ENCODE measurements around the gene ZSCAN23. TPM values are rescaled to one million over a fixed set of nuclear protein-coding genes. Genes with fewer than 3 reads are reported as not detected.

ZSCAN23 gene
- polyA plus RNA-seq, 1 of the 3 experiments (the other 2 are of a cell fraction): 2.1 TPM

DNA sequence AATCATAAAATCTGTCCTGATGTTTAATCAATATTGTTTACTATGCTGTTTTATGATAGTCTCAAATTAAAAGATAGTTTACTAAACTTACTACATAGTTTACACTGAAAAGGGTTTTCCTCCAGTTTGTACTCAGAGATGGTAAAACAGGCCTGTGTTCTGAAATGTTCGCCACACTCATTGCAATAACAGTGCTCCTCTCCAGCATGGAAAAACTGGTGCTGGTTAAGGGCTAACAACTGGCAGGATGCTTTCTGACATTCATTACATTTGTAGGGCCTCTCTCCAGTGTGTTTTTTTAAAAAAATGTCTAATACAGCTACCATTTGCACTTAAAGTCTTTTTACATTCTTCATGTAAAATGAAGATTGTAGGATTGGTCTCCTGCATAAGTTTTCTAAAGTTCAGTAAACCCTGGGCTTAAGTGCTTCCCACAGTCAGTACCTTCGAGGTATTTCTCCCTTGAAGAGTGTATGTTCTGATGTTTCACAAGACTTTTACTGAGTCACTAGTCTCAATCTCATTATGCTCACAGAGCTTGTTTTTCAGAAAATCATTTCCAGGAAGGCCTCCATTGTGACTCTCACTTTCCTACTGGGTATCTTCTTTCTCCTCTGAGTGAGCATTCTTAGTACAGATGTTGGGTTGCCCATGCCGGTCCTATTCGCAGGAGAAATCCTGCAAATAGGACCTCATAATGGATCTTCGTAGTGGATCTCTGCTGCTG lies 35.1 kb downstream of the ZSCAN23 start:
- no peaks in the 10 kb centered on the region for H3K9me3 ChIP-seq
- CTCF ChIA-PET: no interaction called here
- no peak for DNase-seq
- POLR2A ChIA-PET: no interaction called here
- WGBS (ENCODE audit: low lambda C conversion rate): 51% methylated on average over 5 of the region's 5 CpGs
- no peaks in the 10 kb centered on the region for H3K4me1 ChIP-seq (ENCODE audit: control insufficient read depth in 1 of 2, insufficient read depth in 2 of 2, low read depth in 1 of 2, low read length in 1 of 2)
- H3K4me2 ChIP-seq: no peak overlapping the region
- TF ChIP-seq YY1 (IDR thresholded peaks at IDR 0.05; ENCODE audit: low read depth) (no peak), GATA2 (CRISPR knock-in tag; IDR thresholded peaks at IDR 0.05) (no peak), FOXM1 (IDR thresholded peaks at IDR 0.05; ENCODE audit: low read depth) (no peak)
- TF ChIP-seq, protein P1, sequence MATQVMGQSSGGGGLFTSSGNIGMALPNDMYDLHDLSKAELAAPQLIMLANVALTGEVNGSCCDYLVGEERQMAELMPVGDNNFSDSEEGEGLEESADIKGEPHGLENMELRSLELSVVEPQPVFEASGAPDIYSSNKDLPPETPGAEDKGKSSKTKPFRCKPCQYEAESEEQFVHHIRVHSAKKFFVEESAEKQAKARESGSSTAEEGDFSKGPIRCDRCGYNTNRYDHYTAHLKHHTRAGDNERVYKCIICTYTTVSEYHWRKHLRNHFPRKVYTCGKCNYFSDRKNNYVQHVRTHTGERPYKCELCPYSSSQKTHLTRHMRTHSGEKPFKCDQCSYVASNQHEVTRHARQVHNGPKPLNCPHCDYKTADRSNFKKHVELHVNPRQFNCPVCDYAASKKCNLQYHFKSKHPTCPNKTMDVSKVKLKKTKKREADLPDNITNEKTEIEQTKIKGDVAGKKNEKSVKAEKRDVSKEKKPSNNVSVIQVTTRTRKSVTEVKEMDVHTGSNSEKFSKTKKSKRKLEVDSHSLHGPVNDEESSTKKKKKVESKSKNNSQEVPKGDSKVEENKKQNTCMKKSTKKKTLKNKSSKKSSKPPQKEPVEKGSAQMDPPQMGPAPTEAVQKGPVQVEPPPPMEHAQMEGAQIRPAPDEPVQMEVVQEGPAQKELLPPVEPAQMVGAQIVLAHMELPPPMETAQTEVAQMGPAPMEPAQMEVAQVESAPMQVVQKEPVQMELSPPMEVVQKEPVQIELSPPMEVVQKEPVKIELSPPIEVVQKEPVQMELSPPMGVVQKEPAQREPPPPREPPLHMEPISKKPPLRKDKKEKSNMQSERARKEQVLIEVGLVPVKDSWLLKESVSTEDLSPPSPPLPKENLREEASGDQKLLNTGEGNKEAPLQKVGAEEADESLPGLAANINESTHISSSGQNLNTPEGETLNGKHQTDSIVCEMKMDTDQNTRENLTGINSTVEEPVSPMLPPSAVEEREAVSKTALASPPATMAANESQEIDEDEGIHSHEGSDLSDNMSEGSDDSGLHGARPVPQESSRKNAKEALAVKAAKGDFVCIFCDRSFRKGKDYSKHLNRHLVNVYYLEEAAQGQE (IDR thresholded peaks at IDR 0.05; ENCODE audit: low read depth, low read length): no peak
- H3K9ac ChIP-seq: no peak overlapping the region
- no peaks in the 10 kb centered on the region for H4K20me1 ChIP-seq (ENCODE audit: insufficient read depth)
- H2AFZ ChIP-seq (ENCODE audit: low read depth): no peak overlapping the region
- H3K4me3 ChIP-seq (ENCODE audit: low read depth in 2 of 2, low read length in 1 of 2): no peak overlapping the region
- H3F3A ChIP-seq (replicated peaks; ENCODE audit: insufficient read depth): no peaks in the 10 kb centered on the region
- no peak overlapping the region for H3K27ac ChIP-seq (ENCODE audit: low read depth in 2 of 2, low read length in 1 of 2)
- no peaks in the 10 kb centered on the region for H3K79me2 ChIP-seq (ENCODE audit: insufficient read depth)
- no peaks in the 10 kb centered on the region for H3K9me2 ChIP-seq
- H3K36me3 ChIP-seq (replicated peaks in 1 of 2; ENCODE audit: control insufficient read depth in 1 of 2, insufficient read depth in 2 of 2, low read length in 1 of 2): no peaks in the 10 kb centered on the region
- H3K27me3 ChIP-seq (ENCODE audit: insufficient read depth): no peaks in the 10 kb centered on the region; the same call in 1 of the 2 replicates

DNA sequence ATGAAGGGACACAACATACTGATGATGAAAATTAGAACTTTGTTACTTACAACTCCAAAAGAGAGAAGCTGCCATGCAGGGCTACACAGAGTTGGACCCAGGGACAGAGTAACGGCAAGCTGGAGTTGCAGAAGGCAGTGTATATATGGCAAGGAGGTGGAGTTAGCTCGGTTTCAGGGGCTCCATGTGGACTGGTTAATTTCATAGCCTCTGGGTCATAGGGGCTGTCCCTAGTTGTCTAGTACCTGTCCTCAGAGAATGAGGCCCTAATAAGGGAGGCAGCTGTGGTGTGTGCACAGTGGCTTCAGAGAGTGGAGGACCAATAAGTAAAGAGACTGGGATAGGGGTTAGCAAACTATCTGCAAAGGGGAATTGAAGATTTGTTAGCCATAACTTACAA lies 35.9 kb downstream of the ZSCAN23 start:
- WGBS (ENCODE audit: low lambda C conversion rate): 43% methylated on average over 2 of the region's 2 CpGs

More for the DNA sequence above, 35.9 kb downstream of the ZSCAN23 start:
- Histone ChIP-seq H3K4me1 (ENCODE audit: control insufficient read depth in 1 of 2, insufficient read depth in 2 of 2, low read depth in 1 of 2, low read length in 1 of 2) (no peaks in the 10 kb centered on the region), H3K9ac (no peak overlapping the region), H3K4me3 (ENCODE audit: low read depth in 2 of 2, low read length in 1 of 2) (no peak overlapping the region), H3K27ac (ENCODE audit: low read depth in 2 of 2, low read length in 1 of 2) (no peak overlapping the region), H3F3A (replicated peaks; ENCODE audit: insufficient read depth) (no peaks in the 10 kb centered on the region), H3K27me3 (ENCODE audit: insufficient read depth) (no peaks in the 10 kb centered on the region; the same call in 1 of the 2 replicates), H3K9me2 (no peaks in the 10 kb centered on the region), H3K79me2 (ENCODE audit: insufficient read depth) (no peaks in the 10 kb centered on the region), H4K20me1 (ENCODE audit: insufficient read depth) (no peaks in the 10 kb centered on the region), H3K9me3 (no peaks in the 10 kb centered on the region), H2AFZ (ENCODE audit: low read depth) (no peak overlapping the region), H3K36me3 (replicated peaks in 1 of 2; ENCODE audit: control insufficient read depth in 1 of 2, insufficient read depth in 2 of 2, low read length in 1 of 2) (no peaks in the 10 kb centered on the region), H3K4me2 (no peak overlapping the region)
- DNase-seq: no peak
- POLR2A ChIA-PET: no interaction called here
- CTCF ChIA-PET: interaction anchor here (0.9 kb wide), 1 partner anchor 24 kb away, joined by 3 read pairs; no protein-coding TSS in a partner anchor
- TF ChIP-seq MXI1 (IDR thresholded peaks at IDR 0.05; ENCODE audit: low read depth, low read length): no peak
- no peak for TF ChIP-seq RCOR1 (IDR thresholded peaks at IDR 0.05; ENCODE audit: low read length)
- no peak for TF ChIP-seq GATA2 (CRISPR knock-in tag; IDR thresholded peaks at IDR 0.05)
- TF ChIP-seq, protein P2, sequence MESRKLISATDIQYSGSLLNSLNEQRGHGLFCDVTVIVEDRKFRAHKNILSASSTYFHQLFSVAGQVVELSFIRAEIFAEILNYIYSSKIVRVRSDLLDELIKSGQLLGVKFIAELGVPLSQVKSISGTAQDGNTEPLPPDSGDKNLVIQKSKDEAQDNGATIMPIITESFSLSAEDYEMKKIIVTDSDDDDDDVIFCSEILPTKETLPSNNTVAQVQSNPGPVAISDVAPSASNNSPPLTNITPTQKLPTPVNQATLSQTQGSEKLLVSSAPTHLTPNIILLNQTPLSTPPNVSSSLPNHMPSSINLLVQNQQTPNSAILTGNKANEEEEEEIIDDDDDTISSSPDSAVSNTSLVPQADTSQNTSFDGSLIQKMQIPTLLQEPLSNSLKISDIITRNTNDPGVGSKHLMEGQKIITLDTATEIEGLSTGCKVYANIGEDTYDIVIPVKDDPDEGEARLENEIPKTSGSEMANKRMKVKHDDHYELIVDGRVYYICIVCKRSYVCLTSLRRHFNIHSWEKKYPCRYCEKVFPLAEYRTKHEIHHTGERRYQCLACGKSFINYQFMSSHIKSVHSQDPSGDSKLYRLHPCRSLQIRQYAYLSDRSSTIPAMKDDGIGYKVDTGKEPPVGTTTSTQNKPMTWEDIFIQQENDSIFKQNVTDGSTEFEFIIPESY (IDR thresholded peaks at IDR 0.05; ENCODE audit: borderline replicate concordance, low read depth): no peak
- TF ChIP-seq, protein P3, sequence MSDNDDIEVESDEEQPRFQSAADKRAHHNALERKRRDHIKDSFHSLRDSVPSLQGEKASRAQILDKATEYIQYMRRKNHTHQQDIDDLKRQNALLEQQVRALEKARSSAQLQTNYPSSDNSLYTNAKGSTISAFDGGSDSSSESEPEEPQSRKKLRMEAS (IDR thresholded peaks at IDR 0.05; ENCODE audit: low read depth): no peak
- no peak for TF ChIP-seq SIN3A (IDR thresholded peaks at IDR 0.05; ENCODE audit: borderline replicate concordance, low read depth, low read length)
- TF ChIP-seq CHD2 (IDR thresholded peaks at IDR 0.05; ENCODE audit: low read length, partially characterized antibody): no peak
- TF ChIP-seq ELF1 (IDR thresholded peaks at IDR 0.05): no peak
- TF ChIP-seq RXRA (IDR thresholded peaks at IDR 0.05; ENCODE audit: borderline replicate concordance, low read depth): no peak
- TF ChIP-seq MEF2A (IDR thresholded peaks at IDR 0.05; ENCODE audit: borderline replicate concordance, low read depth): no peak
- TF ChIP-seq, protein P4, sequence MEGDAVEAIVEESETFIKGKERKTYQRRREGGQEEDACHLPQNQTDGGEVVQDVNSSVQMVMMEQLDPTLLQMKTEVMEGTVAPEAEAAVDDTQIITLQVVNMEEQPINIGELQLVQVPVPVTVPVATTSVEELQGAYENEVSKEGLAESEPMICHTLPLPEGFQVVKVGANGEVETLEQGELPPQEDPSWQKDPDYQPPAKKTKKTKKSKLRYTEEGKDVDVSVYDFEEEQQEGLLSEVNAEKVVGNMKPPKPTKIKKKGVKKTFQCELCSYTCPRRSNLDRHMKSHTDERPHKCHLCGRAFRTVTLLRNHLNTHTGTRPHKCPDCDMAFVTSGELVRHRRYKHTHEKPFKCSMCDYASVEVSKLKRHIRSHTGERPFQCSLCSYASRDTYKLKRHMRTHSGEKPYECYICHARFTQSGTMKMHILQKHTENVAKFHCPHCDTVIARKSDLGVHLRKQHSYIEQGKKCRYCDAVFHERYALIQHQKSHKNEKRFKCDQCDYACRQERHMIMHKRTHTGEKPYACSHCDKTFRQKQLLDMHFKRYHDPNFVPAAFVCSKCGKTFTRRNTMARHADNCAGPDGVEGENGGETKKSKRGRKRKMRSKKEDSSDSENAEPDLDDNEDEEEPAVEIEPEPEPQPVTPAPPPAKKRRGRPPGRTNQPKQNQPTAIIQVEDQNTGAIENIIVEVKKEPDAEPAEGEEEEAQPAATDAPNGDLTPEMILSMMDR (IDR thresholded peaks at IDR 0.05): no peak
- TF ChIP-seq TAF1 (IDR thresholded peaks at IDR 0.05; ENCODE audit: borderline replicate concordance, low read depth, low read length): no peak
- TF ChIP-seq, protein P5, sequence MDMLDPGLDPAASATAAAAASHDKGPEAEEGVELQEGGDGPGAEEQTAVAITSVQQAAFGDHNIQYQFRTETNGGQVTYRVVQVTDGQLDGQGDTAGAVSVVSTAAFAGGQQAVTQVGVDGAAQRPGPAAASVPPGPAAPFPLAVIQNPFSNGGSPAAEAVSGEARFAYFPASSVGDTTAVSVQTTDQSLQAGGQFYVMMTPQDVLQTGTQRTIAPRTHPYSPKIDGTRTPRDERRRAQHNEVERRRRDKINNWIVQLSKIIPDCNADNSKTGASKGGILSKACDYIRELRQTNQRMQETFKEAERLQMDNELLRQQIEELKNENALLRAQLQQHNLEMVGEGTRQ (IDR thresholded peaks at IDR 0.05; ENCODE audit: borderline replicate concordance, low read depth, low read length): no peak
- no peak for TF ChIP-seq POLR2AphosphoS5 (IDR thresholded peaks at IDR 0.05; ENCODE audit: low read depth, low read length)

Data from SK-N-SH (cell line).